ENCODE data around the gene CASP6.

Gene CASP6

DNA sequence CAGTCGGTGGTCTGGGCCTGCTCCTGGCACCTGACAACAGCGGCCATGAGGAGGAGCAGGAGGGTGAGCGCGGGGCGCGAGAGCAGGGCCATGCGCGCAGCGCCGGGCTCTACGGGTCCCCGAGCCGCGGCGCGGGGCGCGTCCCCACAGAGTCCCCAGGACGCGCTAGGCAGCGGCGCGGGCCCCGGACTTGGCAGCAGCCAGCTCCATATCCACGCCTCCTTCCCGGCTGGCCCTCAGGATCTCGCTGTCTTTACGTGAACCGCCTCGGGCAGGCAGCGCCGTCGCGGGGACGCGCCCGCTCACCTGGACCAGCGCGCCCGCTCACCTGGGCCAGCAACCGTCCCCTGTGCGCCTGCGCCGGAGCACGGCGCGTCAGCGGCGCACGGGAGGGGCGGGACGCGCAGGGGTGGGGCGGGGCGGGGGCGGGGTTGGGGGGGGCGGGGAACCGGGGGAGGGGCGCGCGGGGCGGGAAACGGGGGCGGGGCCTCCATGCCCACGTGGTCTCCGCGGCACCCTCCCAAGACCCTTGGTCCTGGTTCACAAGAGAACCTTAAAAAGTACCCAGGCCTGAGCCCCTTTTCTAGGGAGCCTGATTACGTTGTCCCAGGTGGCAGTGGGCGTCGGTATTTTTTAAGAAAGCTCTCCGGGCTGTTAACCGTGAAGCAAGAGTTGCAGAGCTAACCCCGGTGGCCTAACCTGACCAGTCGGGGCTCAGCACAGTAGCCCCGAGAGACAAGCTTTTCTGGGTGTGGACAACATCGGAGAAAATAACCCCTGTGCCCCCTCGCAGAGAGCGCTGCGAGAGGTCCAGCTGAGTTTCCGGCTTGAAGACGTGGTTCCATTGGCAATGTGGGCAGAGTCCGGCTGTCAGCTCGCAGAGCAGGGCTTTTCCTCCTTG is 26.7 kb upstream of the CASP6 start, which contains the start of gene PLA2G12A:
Gene PLA2G12A (minus strand): TSS at position 353 of the 901 bp plus-strand sequence. CDS start 261 bp downstream, at position 92.
- TF ChIP-seq, protein P1, sequence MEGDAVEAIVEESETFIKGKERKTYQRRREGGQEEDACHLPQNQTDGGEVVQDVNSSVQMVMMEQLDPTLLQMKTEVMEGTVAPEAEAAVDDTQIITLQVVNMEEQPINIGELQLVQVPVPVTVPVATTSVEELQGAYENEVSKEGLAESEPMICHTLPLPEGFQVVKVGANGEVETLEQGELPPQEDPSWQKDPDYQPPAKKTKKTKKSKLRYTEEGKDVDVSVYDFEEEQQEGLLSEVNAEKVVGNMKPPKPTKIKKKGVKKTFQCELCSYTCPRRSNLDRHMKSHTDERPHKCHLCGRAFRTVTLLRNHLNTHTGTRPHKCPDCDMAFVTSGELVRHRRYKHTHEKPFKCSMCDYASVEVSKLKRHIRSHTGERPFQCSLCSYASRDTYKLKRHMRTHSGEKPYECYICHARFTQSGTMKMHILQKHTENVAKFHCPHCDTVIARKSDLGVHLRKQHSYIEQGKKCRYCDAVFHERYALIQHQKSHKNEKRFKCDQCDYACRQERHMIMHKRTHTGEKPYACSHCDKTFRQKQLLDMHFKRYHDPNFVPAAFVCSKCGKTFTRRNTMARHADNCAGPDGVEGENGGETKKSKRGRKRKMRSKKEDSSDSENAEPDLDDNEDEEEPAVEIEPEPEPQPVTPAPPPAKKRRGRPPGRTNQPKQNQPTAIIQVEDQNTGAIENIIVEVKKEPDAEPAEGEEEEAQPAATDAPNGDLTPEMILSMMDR (IDR thresholded peaks at IDR 0.05; ENCODE audit: low read depth, low read length): no peak; the same call in none of the 2 replicates

DNA sequence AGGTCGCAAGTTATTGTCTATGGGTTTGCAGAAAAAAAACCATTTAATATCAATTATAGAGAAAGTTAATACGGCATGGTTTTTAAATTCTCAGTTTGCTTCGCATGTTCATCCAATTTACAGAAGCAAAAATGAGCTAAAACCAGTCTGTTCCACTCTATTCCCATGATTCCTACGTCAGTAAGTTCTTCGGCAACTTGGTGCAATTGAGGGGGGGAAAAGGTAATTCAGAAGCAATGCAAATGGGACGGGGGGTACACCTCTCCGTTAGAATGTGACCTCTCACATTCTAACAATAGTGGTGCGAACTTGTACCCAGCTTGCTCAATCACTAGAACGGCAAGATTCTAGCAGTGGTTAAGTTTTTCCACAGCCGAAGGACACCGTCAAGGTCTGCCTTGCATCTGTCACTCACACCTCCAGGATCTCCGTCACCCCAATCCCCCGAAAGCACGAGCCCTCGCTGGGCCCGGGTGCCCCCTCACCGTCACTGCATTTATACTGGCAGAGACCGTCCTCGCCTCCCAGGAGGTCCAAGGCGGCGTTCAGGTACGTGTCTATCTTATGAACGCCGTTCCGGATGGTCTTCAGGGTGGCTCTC is 26.0 kb upstream of the CASP6 start:
- TF ChIP-seq, protein P1 (IDR thresholded peaks at IDR 0.05; ENCODE audit: low read depth, low read length): no peak
- no peak for DNase-seq (ENCODE audit: extremely low read depth, low read depth)

More for the DNA sequence above, 26.7 kb upstream of the CASP6 start, which contains the start of gene PLA2G12A:
- peak; percentile 18 for DNase-seq (ENCODE audit: extremely low read depth, low read depth)

DNA sequence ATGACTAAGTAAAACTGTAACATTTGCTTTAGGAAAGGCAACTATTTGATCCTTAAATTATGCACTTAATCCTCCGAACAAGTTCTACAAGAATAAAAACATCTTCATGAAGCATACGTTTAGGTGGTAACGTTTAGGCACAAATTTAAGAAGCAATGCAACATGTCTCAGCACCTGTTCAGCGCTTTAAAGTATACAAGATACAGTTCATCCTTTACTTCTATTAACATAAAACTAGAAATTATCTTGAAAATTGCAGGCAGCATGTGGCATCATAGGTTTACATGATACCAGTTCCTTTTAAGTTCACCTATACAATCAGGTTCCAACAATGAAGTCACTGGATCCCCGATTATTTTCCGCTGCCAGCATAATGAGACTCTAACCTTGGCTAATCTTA is 25.1 kb upstream of the CASP6 start:
- TF ChIP-seq, protein P1 (IDR thresholded peaks at IDR 0.05; ENCODE audit: low read depth, low read length): no peak
- no peak for DNase-seq (ENCODE audit: extremely low read depth, low read depth)

- TF ChIP-seq, protein P1 (IDR thresholded peaks at IDR 0.05; ENCODE audit: low read depth, low read length): no peak
- no peak for DNase-seq (ENCODE audit: extremely low read depth, low read depth)
These were observed 19.9 kb upstream of the CASP6 start for GRCh38 chr4:109723110-109723509.

- DNase-seq (ENCODE audit: extremely low read depth, low read depth): no peak
- TF ChIP-seq, protein P1 (IDR thresholded peaks at IDR 0.05; ENCODE audit: low read depth, low read length): no peak
These were observed 19.1 kb upstream of the CASP6 start for GRCh38 chr4:109722357-109722756.

GRCh38 chr4:109721033-109721432 is 17.8 kb upstream of the CASP6 start:
- no peak for DNase-seq (ENCODE audit: extremely low read depth, low read depth)
- TF ChIP-seq, protein P1 (IDR thresholded peaks at IDR 0.05; ENCODE audit: low read depth, low read length): no peak

DNA sequence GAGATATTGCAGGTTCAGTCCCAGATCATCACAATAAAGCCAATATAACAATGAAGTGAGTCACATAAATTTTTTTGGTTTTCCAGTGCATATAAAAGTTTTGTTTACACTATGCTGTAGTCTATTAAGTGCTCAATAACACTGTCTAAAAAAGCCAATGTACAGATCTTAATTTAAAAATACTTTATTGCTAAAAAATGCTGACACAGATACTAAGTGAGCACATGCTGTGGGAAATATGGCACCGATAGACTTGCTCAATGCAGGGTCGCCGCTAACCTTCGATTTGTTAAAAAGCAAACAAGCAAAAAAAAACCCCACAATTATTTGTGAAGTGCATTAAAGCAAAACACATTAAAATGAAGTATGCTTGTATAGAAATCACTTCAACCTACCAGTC is 16.4 kb upstream of the CASP6 start:
- DNase-seq (ENCODE audit: extremely low read depth, low read depth): no peak
- TF ChIP-seq, protein P1 (IDR thresholded peaks at IDR 0.05; ENCODE audit: low read depth, low read length): no peak
